Natural killer cell treated with Interleukin-12 subunit alpha and Interleukin-12 subunit beta and Interleukin-15 and Interleukin-18, amount 100 ng/mL, for 72 hours (primary cell): Measurements from ENCODE around the gene TXNDC17. TPM values are rescaled to one million over a fixed set of nuclear protein-coding genes. Genes with fewer than 3 reads are reported as not detected.
"Not testable (repeated sequence)": the region's sequence is repeated elsewhere in the genome, so short reads cannot be mapped to it uniquely, and the experiment has no call there.

ENCODE experiments used
- ATAC-seq, 2 donors: fragments of 150-1000 bp; cut with Tn5 transposase in 1 of 2; sonication (Bioruptor Pico), chemical (Tn5 transposase) in 1 of 2; 2 replicates each; pipeline ENCODE4 v1.10.0; 2021
- DNase-seq: peaks from one replicate; pipeline ENCODE4 v3.0.0; 2022; ENCODE audit warnings: low spot score
- H3K27ac Mint-ChIP-seq, 2 donors: 1 replicate in 1 of 2; 2 replicates in 1 of 2; pipeline ENCODE4 v1.8.0; 2022; ENCODE audit warnings: mixed read lengths in 2 of 2, mild to moderate bottlenecking in 1 of 2, moderate library complexity in 1 of 2
- H3K27me3 Mint-ChIP-seq, 2 donors: 1 replicate in 1 of 2; 2 replicates in 1 of 2; pipeline ENCODE4 v1.8.0; 2022; ENCODE audit warnings: mixed read lengths in 2 of 2
- H3K36me3 Mint-ChIP-seq: one replicate; pipeline ENCODE4 v1.8.0; 2022; ENCODE audit warnings: mixed read lengths
- H3K4me1 Mint-ChIP-seq, 2 donors: 1 replicate in 1 of 2; 2 replicates in 1 of 2; pipeline ENCODE4 v1.8.0; 2022; ENCODE audit warnings: low read depth in 2 of 2, mixed read lengths in 2 of 2, mild to moderate bottlenecking in 1 of 2
- H3K4me3 Mint-ChIP-seq: one replicate; pipeline ENCODE4 v1.8.0; 2022; ENCODE audit warnings: mixed read lengths
- H3K9me3 Mint-ChIP-seq: 2 replicates; pipeline ENCODE4 v1.8.0; 2022; ENCODE audit warnings: mixed read lengths
- total RNA-seq, 2 donors: library from RNA; stranded (reverse); gene quantifications; one replicate each; pipeline ENCODE4 v1.2.3, GENCODE V29; 2022

Gene TXNDC17
- 100 to 1,000 TPM in 1 of 2 donors, 10 to 100 TPM in 1; 75.9 to 106 TPM for total RNA-seq

GRCh38 chr17:6640536-6641246, at the start of gene TXNDC17, which contains the start of gene KIAA0753:
Gene TXNDC17, plus strand, starts transcription at chr17:6641060. Its CDS starts 23 bp downstream, at chr17:6641083.
Gene KIAA0753, minus strand, starts transcription at chr17:6640711. Its CDS starts 5,608 bp downstream, at chr17:6635103.
- H3K36me3 Mint-ChIP-seq: peaks cover 26% of the 10 kb centered on the region
- ATAC-seq: peak; percentile 96 to 97
- H3K4me1 Mint-ChIP-seq: peaks cover 47 to 51% of the 10 kb centered on the region in 2 donors
- no peaks in the 10 kb centered on the region for H3K27me3 Mint-ChIP-seq
- DNase-seq: peak; percentile 98
- peak within 1 kb of the TSS; percentile 93 for H3K4me3 Mint-ChIP-seq
- H3K27ac Mint-ChIP-seq: peak within 1 kb of the TSS; percentile 95 to 96
- H3K9me3 Mint-ChIP-seq: no peaks in the 10 kb centered on the region

- no peak overlapping the region for H3K27ac Mint-ChIP-seq
- H3K4me3 Mint-ChIP-seq: no peak overlapping the region
- H3K27me3 Mint-ChIP-seq: no peaks in the 10 kb centered on the region
- peaks cover 25% of the 10 kb centered on the region for H3K36me3 Mint-ChIP-seq
- no peaks in the 10 kb centered on the region for H3K4me1 Mint-ChIP-seq
- no peaks in the 10 kb centered on the region for H3K9me3 Mint-ChIP-seq
- no peak for DNase-seq
- no peak for ATAC-seq
Measured at GRCh38 chr17:6591599-6592158, 49.2 kb upstream of the TXNDC17 start.

GRCh38 chr17:6592173-6592572, 48.7 kb upstream of the TXNDC17 start:
- Mint-ChIP-seq H3K9me3 (no peaks in the 10 kb centered on the region), H3K4me1 (no peaks in the 10 kb centered on the region), H3K4me3 (no peak overlapping the region), H3K36me3 (peaks cover 25% of the 10 kb centered on the region), H3K27me3 (no peaks in the 10 kb centered on the region), H3K27ac (no peak overlapping the region)
- no peak for ATAC-seq
- DNase-seq: no peak

- not testable (repeated sequence) for H3K4me1 Mint-ChIP-seq, H3K4me3 Mint-ChIP-seq, ATAC-seq, H3K9me3 Mint-ChIP-seq, H3K27me3 Mint-ChIP-seq, H3K27ac Mint-ChIP-seq, DNase-seq
- peaks cover 19% of the 10 kb centered on the region for H3K36me3 Mint-ChIP-seq
Measured at GRCh38 chr17:6593371-6593770, 47.5 kb upstream of the TXNDC17 start.

GRCh38 chr17:6596081-6596480, 44.8 kb upstream of the TXNDC17 start:
- no peak for DNase-seq
- H3K4me1 Mint-ChIP-seq: no peaks in the 10 kb centered on the region
- no peak for ATAC-seq
- H3K4me3 Mint-ChIP-seq: no peak overlapping the region
- H3K9me3 Mint-ChIP-seq: no peaks in the 10 kb centered on the region
- H3K36me3 Mint-ChIP-seq: peaks cover 9% of the 10 kb centered on the region
- no peaks in the 10 kb centered on the region for H3K27me3 Mint-ChIP-seq
- no peak overlapping the region for H3K27ac Mint-ChIP-seq

- Mint-ChIP-seq H3K36me3 (peaks cover 8% of the 10 kb centered on the region), H3K27ac (no peak overlapping the region), H3K27me3 (no peaks in the 10 kb centered on the region), H3K9me3 (no peaks in the 10 kb centered on the region), H3K4me3 (no peak overlapping the region), H3K4me1 (no peaks in the 10 kb centered on the region)
- ATAC-seq (no peak), DNase-seq (no peak)
Measured at GRCh38 chr17:6596511-6596910, 44.3 kb upstream of the TXNDC17 start.

GRCh38 chr17:6596941-6597340, 43.9 kb upstream of the TXNDC17 start:
- Mint-ChIP-seq H3K9me3 (no peaks in the 10 kb centered on the region), H3K27me3 (no peaks in the 10 kb centered on the region), H3K27ac (no peak overlapping the region), H3K4me3 (no peak overlapping the region), H3K4me1 (no peaks in the 10 kb centered on the region), H3K36me3 (peaks cover 6% of the 10 kb centered on the region)
- ATAC-seq (no peak), DNase-seq (no peak)

- Mint-ChIP-seq H3K9me3 (no peaks in the 10 kb centered on the region), H3K4me3 (no peak overlapping the region), H3K27me3 (no peaks in the 10 kb centered on the region), H3K27ac (no peak overlapping the region), H3K4me1 (no peaks in the 10 kb centered on the region), H3K36me3 (peaks cover 7% of the 10 kb centered on the region)
- no peak for ATAC-seq
- DNase-seq: no peak
Measured at GRCh38 chr17:6597727-6598126, 43.1 kb upstream of the TXNDC17 start.

GRCh38 chr17:6599364-6599763, 41.5 kb upstream of the TXNDC17 start:
- no peaks in the 10 kb centered on the region for H3K27me3 Mint-ChIP-seq
- no peaks in the 10 kb centered on the region for H3K9me3 Mint-ChIP-seq
- H3K4me1 Mint-ChIP-seq: no peaks in the 10 kb centered on the region
- no peak overlapping the region for H3K4me3 Mint-ChIP-seq
- no peak for ATAC-seq
- no peak for DNase-seq
- peaks cover 19% of the 10 kb centered on the region for H3K36me3 Mint-ChIP-seq
- H3K27ac Mint-ChIP-seq: no peak overlapping the region

GRCh38 chr17:6602141-6602540, 38.7 kb upstream of the TXNDC17 start:
- no peak for DNase-seq
- Mint-ChIP-seq H3K27ac (no peak overlapping the region), H3K36me3 (peaks cover 29% of the 10 kb centered on the region), H3K4me1 (no peaks in the 10 kb centered on the region), H3K27me3 (no peaks in the 10 kb centered on the region), H3K4me3 (no peak overlapping the region), H3K9me3 (no peaks in the 10 kb centered on the region)
- ATAC-seq: no peak

- ATAC-seq: no peak
- H3K9me3 Mint-ChIP-seq: no peaks in the 10 kb centered on the region
- no peaks in the 10 kb centered on the region for H3K4me1 Mint-ChIP-seq
- no peaks in the 10 kb centered on the region for H3K27me3 Mint-ChIP-seq
- H3K4me3 Mint-ChIP-seq: no peak overlapping the region
- no peak for DNase-seq
- H3K27ac Mint-ChIP-seq: no peak overlapping the region
- H3K36me3 Mint-ChIP-seq: peaks cover 29% of the 10 kb centered on the region
Measured at GRCh38 chr17:6603744-6604325, 37.0 kb upstream of the TXNDC17 start.

- DNase-seq (no peak), ATAC-seq (no peak)
- no peaks in the 10 kb centered on the region for H3K9me3 Mint-ChIP-seq
- no peaks in the 10 kb centered on the region for H3K4me1 Mint-ChIP-seq
- no peak overlapping the region for H3K4me3 Mint-ChIP-seq
- no peak overlapping the region for H3K27ac Mint-ChIP-seq
- H3K36me3 Mint-ChIP-seq: peaks cover 35% of the 10 kb centered on the region
- no peaks in the 10 kb centered on the region for H3K27me3 Mint-ChIP-seq
Measured at GRCh38 chr17:6605142-6605541, 35.7 kb upstream of the TXNDC17 start.

- peaks cover 30% of the 10 kb centered on the region for H3K36me3 Mint-ChIP-seq
- H3K27ac Mint-ChIP-seq: no peak overlapping the region
- no peaks in the 10 kb centered on the region for H3K27me3 Mint-ChIP-seq
- ATAC-seq (no peak), DNase-seq (no peak)
- H3K4me1 Mint-ChIP-seq: no peaks in the 10 kb centered on the region
- H3K9me3 Mint-ChIP-seq: no peaks in the 10 kb centered on the region
- H3K4me3 Mint-ChIP-seq: no peak overlapping the region
Measured at GRCh38 chr17:6608321-6608720, 32.5 kb upstream of the TXNDC17 start.

- Mint-ChIP-seq H3K27ac (no peak overlapping the region), H3K27me3 (no peaks in the 10 kb centered on the region), H3K9me3 (no peaks in the 10 kb centered on the region)
Measured at GRCh38 chr17:6610011-6610410, 30.8 kb upstream of the TXNDC17 start.

More at GRCh38 chr17:6610011-6610410, 30.8 kb upstream of the TXNDC17 start:
- Mint-ChIP-seq H3K4me3 (no peak overlapping the region), H3K4me1 (no peaks in the 10 kb centered on the region), H3K36me3 (peaks cover 21% of the 10 kb centered on the region)
- no peak for DNase-seq
- ATAC-seq: no peak
